PFSK-1 (cell line): ENCODE results near the gene SLC11A1.

Experiments used
- FOXP2 ChIP-seq: optimal IDR thresholded peaks from 2 replicates; pipeline ENCODE3; 2011; ENCODE audit warnings: borderline replicate concordance, control low read depth, inconsistent platforms; ENCODE audit not compliant: insufficient read depth; ENCODE audit errors: extremely low read length, extremely low read depth
- POLR2AphosphoS5 ChIP-seq: IDR thresholded peaks from 2 replicates; pipeline ENCODE4 v1.6.1; 2012; ENCODE audit warnings: low read depth, mild to moderate bottlenecking, control low read depth, low read length, moderate library complexity
- SIN3A ChIP-seq: IDR thresholded peaks from 2 replicates; pipeline ENCODE4 v1.6.1; 2012; ENCODE audit warnings: mild to moderate bottlenecking, low read length, moderate library complexity, borderline replicate concordance; ENCODE audit not compliant: insufficient read depth
- TAF1 ChIP-seq: IDR thresholded peaks from 2 replicates; pipeline ENCODE4 v1.6.1; 2012; ENCODE audit warnings: low read length, control low read depth, borderline replicate concordance; ENCODE audit not compliant: insufficient read depth
- TF ChIP-seq, protein P1 (sequence below), 2 experiments: IDR thresholded peaks; 2 replicates each; pipeline versions ENCODE4 v1.6.1 to v1.8.0; 2011 to 2012; ENCODE audit warnings: low read depth in 2 of 2, low read length in 2 of 2, control low read depth in 1 of 2, inconsistent platforms in 1 of 2, mild to moderate bottlenecking in 1 of 2, moderate library complexity in 1 of 2; ENCODE audit not compliant: insufficient read depth in 1 of 2

SLC11A1 gene

GRCh38 chr2:218369330-218369729 is 12.7 kb upstream of the SLC11A1 start:
- TF ChIP-seq TAF1, result no peak

DNA sequence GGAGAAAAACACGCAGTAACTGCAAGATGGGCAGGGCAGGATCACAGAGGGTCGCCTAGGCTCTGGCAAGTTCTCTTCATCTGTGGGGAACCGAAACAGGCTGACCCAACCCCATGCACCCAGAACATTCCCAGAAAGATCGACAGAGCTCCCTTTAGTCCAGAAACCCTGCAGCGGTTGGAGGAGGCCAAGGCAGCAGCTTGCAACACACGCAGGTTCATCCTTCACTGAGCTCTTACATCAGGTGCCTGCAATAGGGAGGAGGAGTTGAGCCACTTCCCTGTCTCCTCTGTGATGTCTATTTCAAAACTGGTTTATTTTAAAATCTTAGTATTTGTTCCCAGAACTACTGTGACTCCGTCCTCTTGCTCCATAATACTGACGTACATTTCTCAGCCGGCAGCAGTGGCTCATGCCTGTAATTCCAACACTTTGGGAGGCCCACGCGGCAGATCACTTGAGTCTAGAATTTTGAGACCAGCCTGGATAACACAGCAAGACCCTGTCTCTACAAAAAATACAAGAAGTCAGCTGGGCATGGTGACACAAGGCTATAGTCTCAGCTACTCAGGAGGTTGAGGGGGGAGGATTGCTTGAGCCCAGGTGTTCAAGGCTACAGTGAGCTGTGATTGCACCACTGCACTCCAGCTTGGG is 11.5 kb upstream of the SLC11A1 start:
- TF ChIP-seq SIN3A (no peak), FOXP2 (no peak)

- TF ChIP-seq, protein P1, sequence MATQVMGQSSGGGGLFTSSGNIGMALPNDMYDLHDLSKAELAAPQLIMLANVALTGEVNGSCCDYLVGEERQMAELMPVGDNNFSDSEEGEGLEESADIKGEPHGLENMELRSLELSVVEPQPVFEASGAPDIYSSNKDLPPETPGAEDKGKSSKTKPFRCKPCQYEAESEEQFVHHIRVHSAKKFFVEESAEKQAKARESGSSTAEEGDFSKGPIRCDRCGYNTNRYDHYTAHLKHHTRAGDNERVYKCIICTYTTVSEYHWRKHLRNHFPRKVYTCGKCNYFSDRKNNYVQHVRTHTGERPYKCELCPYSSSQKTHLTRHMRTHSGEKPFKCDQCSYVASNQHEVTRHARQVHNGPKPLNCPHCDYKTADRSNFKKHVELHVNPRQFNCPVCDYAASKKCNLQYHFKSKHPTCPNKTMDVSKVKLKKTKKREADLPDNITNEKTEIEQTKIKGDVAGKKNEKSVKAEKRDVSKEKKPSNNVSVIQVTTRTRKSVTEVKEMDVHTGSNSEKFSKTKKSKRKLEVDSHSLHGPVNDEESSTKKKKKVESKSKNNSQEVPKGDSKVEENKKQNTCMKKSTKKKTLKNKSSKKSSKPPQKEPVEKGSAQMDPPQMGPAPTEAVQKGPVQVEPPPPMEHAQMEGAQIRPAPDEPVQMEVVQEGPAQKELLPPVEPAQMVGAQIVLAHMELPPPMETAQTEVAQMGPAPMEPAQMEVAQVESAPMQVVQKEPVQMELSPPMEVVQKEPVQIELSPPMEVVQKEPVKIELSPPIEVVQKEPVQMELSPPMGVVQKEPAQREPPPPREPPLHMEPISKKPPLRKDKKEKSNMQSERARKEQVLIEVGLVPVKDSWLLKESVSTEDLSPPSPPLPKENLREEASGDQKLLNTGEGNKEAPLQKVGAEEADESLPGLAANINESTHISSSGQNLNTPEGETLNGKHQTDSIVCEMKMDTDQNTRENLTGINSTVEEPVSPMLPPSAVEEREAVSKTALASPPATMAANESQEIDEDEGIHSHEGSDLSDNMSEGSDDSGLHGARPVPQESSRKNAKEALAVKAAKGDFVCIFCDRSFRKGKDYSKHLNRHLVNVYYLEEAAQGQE (IDR thresholded peaks at IDR 0.05; ENCODE audit: insufficient read depth in 1 of 2, low read depth in 2 of 2, low read length in 2 of 2), result no peak
- TF ChIP-seq FOXP2 (no peak), SIN3A (no peak), POLR2AphosphoS5 (no peak), TAF1 (no peak)
Measured at GRCh38 chr2:218371983-218372350, 10.1 kb upstream of the SLC11A1 start.

DNA sequence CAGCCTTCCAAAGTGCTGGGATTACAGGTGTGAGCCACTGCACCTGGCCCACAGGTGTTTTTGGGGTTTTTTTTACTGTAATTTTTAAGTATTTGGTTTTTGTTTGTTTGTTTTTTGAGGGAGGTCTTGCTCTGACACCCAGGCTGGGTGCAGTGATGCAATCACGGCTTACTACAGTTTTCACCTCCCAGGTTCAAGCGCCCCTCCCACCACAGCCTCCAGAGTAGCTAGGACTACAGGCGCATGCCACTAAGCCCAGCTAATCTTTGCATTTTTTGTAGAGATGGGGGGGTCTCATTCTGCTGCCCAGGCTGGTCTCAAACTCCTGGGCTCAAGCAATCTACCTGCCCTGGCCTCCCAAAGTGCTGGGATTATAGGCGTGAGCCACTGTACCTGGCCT is 7.3 kb upstream of the SLC11A1 start:
- TF ChIP-seq SIN3A, result no peak
- no peak for TF ChIP-seq TAF1
- TF ChIP-seq FOXP2, result no peak
- TF ChIP-seq POLR2AphosphoS5, result no peak

- TF ChIP-seq SIN3A (no peak), POLR2AphosphoS5 (no peak), FOXP2 (no peak), TAF1 (no peak)
- TF ChIP-seq, protein P1 (IDR thresholded peaks at IDR 0.05; ENCODE audit: insufficient read depth in 1 of 2, low read depth in 2 of 2, low read length in 2 of 2), result no peak
Measured at GRCh38 chr2:218375212-218375611, 6.9 kb upstream of the SLC11A1 start.

- TF ChIP-seq SIN3A (no peak), TAF1 (no peak), POLR2AphosphoS5 (no peak), FOXP2 (no peak)
- TF ChIP-seq, protein P1 (IDR thresholded peaks at IDR 0.05; ENCODE audit: insufficient read depth in 1 of 2, low read depth in 2 of 2, low read length in 2 of 2), result no peak
Measured at GRCh38 chr2:218378053-218378452, 4.0 kb upstream of the SLC11A1 start.

GRCh38 chr2:218382785-218383184 is 712 bp downstream of the SLC11A1 start:
- TF ChIP-seq TAF1 (no peak), POLR2AphosphoS5 (no peak), FOXP2 (no peak), SIN3A (no peak)
- TF ChIP-seq, protein P1 (IDR thresholded peaks at IDR 0.05; ENCODE audit: insufficient read depth in 1 of 2, low read depth in 2 of 2, low read length in 2 of 2), result no peak
